GM18519 (cell line): ENCODE results near the gene BARD1.
A peak's percentile ranks its signal among the peaks of the same experiment; 100 is the strongest.
"Not testable (repeated sequence)": the region's sequence is repeated elsewhere in the genome, so short reads cannot be mapped to it uniquely, and the experiment has no call there.

Experiments used
- ATAC-seq: cut with Tn5 transposase; IDR thresholded peaks from one replicate; pipeline ENCODE4 v1.9.1; 2021; ENCODE audit warnings: mild to moderate bottlenecking, moderate library complexity; ENCODE audit not compliant: unreplicated experiment, low FRiP score

Gene BARD1

GRCh38 chr2:214772443-214773015, 37.0 kb downstream of the BARD1 start:
- ATAC-seq: no peak

DNA sequence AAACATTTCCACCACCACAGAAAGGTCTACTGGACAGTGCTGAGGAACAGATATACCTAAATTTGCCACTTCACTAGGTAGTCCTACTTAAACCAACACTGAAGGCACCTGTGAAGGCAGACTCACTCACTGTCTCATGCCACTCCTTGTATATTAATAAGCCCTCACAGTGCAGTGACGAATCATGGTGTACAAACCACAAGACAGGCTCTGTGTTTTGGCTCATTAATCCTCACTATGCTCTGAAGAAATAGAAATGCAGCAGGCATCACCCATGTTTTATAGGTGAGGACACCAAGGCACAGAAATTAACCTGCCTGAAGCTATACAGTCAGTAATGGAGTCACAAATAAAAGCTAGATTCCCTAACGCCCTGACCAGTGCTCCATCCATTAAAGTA, 44.3 kb downstream of the BARD1 start:
- no peak for ATAC-seq

- ATAC-seq: no peak
Measured at GRCh38 chr2:214753455-214753854, 56.0 kb downstream of the BARD1 start.

- no peak for ATAC-seq
Measured at GRCh38 chr2:214750529-214750928, 59.0 kb downstream of the BARD1 start.

DNA sequence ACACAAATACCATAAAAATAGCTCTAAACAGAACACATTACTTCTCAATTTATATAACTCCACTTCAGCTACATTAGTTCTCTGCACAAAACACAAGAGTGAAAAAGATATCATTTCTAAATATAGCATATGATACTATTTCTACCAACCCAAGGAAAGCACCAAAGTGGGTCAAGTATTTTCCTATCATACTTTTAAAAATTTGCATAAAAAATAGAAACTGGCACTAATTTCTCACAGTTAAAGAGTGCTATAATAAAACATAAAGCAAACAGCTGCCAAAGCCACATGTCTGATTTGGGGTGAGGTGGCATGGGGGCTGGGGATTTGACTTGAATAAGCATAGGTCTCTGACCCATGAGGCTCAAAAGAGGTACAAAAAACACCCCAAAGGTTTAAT, 61.5 kb downstream of the BARD1 start:
- peak; percentile 59 for ATAC-seq

- peak; percentile 38 for ATAC-seq
Measured at GRCh38 chr2:214742119-214742518, 67.4 kb downstream of the BARD1 start.

DNA sequence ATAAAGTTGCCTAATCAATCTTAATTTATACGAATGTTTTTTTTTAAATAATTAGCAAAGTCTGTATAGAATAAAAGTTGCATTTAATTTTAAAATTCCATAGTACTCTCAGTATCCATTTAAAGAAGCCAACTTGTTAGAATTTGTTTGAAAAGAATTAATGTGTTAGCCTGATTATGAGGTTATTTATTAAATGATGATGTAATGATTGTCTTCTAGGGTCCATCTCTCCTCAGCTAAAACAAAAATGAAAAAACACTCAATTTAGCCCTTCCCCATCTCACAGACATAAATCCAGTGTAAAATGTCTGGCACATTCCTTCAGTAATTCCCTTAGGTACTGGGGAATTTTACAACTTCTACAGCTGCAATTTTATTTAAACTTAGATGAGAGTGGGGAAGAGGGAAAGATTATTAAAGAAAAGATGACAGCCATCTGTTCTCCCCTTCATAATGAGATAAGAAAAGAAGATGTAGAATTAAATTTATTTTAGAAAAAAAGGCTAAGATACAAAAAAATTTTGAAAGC, 68.6 kb downstream of the BARD1 start:
- no peak for ATAC-seq

DNA sequence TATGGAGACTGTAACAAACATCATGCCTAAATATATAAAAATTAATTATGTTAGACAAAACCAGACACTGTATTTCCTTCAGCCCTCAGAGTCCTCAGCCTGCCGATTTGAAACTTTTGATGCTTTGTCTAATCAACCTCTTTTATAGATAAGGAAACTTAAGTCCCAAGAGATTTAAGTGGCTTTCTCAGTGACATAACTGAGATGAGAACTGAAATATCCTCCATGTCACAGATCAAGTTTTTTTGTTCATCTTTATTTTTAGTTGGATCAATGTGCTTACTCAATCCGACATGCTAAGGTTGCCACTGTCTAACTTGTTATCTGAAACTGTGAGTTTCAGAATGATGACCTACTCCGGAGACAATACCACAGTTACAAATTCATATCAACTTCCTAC, 72.3 kb downstream of the BARD1 start:
- ATAC-seq: peak; percentile 98

DNA sequence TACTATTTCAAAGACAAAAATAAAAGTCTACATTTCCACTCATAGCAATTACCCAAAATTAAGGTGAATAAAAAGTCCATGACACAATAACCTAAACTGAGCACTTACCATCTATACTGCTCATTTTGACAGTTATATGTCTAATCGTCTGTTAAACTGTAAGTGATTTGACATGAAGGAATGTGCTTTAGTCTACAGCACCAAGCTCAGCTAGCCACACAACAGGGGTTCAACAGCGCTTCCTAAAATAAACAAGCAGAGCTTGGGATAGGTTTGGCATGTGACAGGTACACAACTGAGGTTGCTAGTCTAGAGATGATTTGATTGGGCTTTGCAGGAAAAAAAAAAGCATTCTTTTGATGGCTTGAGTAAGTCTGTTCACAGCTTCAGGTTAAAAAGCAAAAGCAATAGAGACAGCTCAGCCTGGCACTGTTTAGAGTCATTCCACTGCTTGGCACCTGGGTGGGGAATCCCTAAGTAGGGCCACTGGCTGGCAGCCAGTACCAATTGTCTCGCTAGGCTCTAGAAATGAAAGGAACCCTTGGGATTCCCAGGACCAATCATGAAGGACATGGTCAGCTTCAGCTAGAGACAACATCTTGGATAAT, 78.6 kb downstream of the BARD1 start:
- ATAC-seq: no peak

DNA sequence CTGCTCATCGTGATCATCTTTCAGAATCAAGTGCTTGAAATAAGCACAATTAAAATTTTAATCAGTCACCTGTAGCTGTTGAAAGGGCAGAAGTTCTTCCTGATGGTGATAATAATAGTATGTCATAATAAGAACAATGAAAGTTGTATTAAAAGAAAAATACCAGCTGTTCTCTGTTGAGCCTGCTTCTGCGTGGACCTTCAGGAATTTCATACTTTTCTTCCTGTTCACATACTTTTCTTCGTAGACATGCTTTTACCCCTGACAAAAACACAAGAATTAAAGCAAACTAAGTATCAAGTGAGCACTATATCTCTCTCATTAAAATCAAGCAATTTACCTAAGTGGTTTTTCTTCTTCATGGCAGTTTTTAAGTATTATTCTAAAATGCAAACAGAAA, 79.2 kb downstream of the BARD1 start:
- ATAC-seq: no peak

- ATAC-seq: no peak
Measured at GRCh38 chr2:214724741-214725140, 84.7 kb downstream of the BARD1 start.

DNA sequence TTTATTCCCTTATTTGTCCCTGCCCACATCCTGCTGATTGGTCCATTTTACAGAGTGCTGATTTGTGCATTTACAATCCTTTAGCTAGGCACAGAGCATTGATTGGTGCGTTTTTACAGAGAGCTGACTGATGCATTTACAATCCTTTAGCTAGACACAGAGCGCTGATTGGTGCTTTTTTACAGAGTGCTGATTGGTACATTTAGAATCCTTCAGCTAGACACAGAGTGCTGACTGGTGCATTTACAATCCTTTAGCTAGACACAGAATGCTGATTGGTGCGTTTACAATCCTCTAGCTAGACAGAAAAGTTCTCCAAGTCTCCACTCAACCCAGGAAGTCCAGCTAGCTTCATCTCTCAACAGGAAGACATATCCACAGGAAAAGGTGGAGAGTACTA, 91.6 kb downstream of the BARD1 start:
- not testable (repeated sequence) for ATAC-seq

DNA sequence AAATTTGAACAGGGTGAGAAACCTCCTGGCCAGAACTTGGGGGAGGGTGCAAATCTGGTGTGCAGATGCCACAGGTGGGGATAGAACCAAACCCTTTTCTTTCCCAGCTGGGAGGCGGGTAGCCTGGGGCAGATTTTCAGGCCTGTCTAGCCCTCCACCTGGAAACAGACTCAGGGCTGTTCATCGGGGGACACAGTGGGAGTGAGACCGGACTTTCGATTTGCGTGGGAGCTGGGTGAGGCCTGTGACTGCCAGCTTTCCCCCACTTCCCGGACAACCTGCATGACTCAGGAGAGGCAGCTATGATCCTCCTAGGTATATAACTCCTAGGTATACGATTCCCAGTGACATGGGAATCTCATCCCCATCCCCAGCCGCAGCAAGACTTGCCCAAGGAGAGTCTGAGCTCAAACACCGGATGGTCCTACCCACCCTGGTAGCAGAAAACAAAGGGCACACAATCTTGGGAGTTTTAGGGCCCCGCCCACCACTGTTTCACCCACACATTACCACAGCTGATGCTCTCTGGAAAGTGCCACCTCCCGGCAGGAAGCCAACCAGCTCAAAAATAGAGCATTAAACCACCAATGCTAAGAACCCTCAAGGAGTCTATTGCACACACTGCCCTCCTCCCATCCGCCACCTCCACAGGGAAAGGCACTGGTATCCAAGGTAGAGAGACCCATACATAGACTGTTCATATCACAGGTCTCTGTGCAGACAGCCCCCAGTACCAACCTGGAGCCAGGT, 92.5 kb downstream of the BARD1 start:
- no peak for ATAC-seq

- ATAC-seq: no peak
Measured at GRCh38 chr2:214715025-214715424, 94.5 kb downstream of the BARD1 start.

DNA sequence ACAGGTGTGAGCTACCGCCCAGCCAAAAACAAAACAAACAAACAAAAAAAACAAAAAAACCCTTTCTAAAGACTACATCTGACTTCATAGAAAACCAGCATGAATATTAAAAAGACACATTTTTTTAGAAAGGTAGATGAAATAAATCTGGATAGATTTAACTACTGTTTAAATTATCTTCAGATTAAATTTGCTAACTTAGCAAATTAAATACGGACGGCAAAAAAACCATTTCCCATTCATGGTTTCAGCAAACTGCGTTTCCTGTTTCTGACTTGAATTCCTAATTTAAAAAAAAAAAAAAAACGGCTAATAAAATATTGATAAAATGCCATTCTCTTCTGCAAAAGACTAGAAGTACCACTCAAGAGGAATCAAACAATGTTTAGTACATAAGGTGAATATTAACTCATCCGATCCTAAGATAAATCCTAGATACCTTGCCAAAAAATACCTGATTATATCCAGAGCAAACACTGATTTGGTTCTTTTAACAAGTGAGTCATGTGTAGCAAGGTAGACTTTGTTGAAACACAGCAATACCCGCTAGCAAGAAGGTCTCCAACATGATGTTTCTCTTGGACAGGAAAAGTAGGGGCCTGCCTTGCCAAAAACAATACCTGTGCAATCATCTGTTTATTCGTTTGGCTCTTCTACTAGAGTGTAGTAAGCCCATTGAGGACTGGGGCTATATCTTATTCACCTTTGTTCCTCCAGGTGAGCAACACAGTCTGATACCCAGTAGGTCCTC, 96.2 kb downstream of the BARD1 start:
- no peak for ATAC-seq

- no peak for ATAC-seq
Measured at GRCh38 chr2:214710729-214711128, 98.8 kb downstream of the BARD1 start.

DNA sequence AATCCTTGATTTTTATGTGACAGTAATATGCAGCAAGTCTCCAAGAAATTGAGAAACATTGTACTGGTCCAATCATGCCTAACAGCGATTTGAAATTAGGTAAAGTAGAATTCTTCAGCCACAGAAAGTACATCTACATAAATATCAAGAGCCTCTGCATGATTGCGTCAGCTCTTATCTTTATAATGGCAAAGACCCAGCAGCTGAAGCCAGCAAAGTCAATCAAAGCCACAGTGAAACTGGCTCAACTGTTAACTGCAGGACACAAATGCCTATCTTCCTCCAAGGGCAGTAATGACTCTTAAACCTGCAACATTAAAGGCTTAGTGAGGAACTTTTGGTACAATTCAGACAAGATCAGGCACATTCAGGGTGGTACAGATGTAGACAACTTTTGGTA, 102.5 kb downstream of the BARD1 start:
- ATAC-seq: no peak

- ATAC-seq: no peak
Measured at GRCh38 chr2:214699236-214699635, 110.2 kb downstream of the BARD1 start.

DNA sequence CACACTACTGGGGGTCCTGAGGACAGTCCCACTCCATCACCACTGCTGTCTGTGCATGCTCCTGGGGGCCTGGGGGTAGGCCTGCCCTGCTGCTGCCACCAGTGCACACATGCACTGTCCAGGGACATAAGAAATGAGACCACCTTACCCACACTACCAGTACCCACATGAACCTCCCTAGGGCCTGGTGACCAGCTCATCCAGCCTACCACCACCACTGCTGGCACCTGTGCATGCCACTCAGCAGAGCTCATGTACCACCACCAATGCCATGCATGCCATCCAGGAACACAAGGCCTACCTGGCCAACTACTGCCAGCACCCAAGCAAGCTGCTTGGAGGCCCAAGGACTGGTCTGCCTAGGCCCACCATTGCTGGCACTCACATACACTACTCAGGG, 112.8 kb downstream of the BARD1 start:
- ATAC-seq: no peak

- ATAC-seq: no peak
Measured at GRCh38 chr2:214695789-214696188, 113.7 kb downstream of the BARD1 start.

DNA sequence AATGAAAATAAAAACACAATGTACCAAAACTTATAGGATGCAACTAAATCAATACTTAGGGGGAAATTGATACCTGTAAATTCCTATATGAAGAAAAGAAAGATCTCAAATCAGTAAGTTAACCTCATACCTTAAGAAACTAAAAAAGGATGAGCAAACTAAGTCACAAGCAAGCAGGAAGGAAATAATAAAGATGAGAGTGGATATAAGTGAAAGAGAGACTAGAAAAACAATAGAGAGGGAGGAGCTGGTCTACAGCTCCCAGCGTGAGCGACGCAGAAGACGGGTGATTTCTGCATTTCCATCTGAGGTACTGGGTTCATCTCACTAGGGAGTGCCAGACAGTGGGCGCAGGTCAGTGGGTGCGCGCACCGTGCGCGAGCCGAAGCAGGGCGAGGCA, 125.9 kb downstream of the BARD1 start:
- not testable (repeated sequence) for ATAC-seq
